Measurements from ENCODE around the gene ST8SIA6. TPM values are rescaled to one million over a fixed set of nuclear protein-coding genes. Genes with fewer than 3 reads are reported as not detected.
"Not testable (repeated sequence)": the region's sequence is repeated elsewhere in the genome, so short reads cannot be mapped to it uniquely, and the experiment has no call there.

ST8SIA6 gene
- total RNA-seq, 2 donors from 2014 or later, result 0.19 to 1.5 TPM

- peaks cover 21 to 28% of the 10 kb centered on the region in 2 donors for H3K4me1 Mint-ChIP-seq (ENCODE audit: low read depth in 2 of 2)
- peaks cover 18% of the 10 kb centered on the region for H3K36me3 Mint-ChIP-seq
- H3K27me3 Mint-ChIP-seq, result no peaks in the 10 kb centered on the region
- H3K27ac Mint-ChIP-seq, result peak overlapping the region in 1 of 2 donors; percentile 69
- no peak for DNase-seq (ENCODE audit: low spot score)
- no peaks in the 10 kb centered on the region for H3K9me3 Mint-ChIP-seq
- no peak for ATAC-seq
- peak overlapping the region; percentile 87 for H3K4me3 Mint-ChIP-seq
Measured at GRCh38 chr10:17452060-17452841, 2.1 kb downstream of the ST8SIA6 start.

GRCh38 chr10:17450024-17450423 lies 4.4 kb downstream of the ST8SIA6 start:
- H3K27me3 Mint-ChIP-seq, result no peaks in the 10 kb centered on the region
- H3K36me3 Mint-ChIP-seq, result peaks cover 23% of the 10 kb centered on the region
- ATAC-seq (no peak), DNase-seq (ENCODE audit: low spot score) (no peak)
- H3K4me3 Mint-ChIP-seq, result no peak overlapping the region
- peaks cover 20 to 43% of the 10 kb centered on the region in 2 donors for H3K4me1 Mint-ChIP-seq (ENCODE audit: low read depth in 2 of 2)
- H3K9me3 Mint-ChIP-seq, result no peaks in the 10 kb centered on the region
- no peak overlapping the region for H3K27ac Mint-ChIP-seq

- H3K9me3 Mint-ChIP-seq, result no peaks in the 10 kb centered on the region
- peak overlapping the region; percentile 88 for H3K4me3 Mint-ChIP-seq
- DNase-seq (ENCODE audit: low spot score) (no peak), ATAC-seq (no peak)
- H3K36me3 Mint-ChIP-seq, result peaks cover 23% of the 10 kb centered on the region
- no peaks in the 10 kb centered on the region for H3K27me3 Mint-ChIP-seq
- peaks cover 20 to 45% of the 10 kb centered on the region in 2 donors for H3K4me1 Mint-ChIP-seq (ENCODE audit: low read depth in 2 of 2)
- peak overlapping the region; percentile 31 to 79 for H3K27ac Mint-ChIP-seq
Measured at GRCh38 chr10:17445400-17445998, 8.9 kb downstream of the ST8SIA6 start.

- DNase-seq (ENCODE audit: low spot score) (no peak), ATAC-seq (no peak)
- Mint-ChIP-seq H3K36me3 (peaks cover 13% of the 10 kb centered on the region), H3K4me1 (ENCODE audit: low read depth in 2 of 2) (peaks cover 20 to 44% of the 10 kb centered on the region in 2 donors), H3K27ac (peak overlapping the region; percentile 31 to 79), H3K9me3 (no peaks in the 10 kb centered on the region), H3K4me3 (peak overlapping the region; percentile 88), H3K27me3 (no peaks in the 10 kb centered on the region)
Measured at GRCh38 chr10:17444388-17444714, 10.0 kb downstream of the ST8SIA6 start.

GRCh38 chr10:17443707-17444387 lies 10.5 kb downstream of the ST8SIA6 start:
- Mint-ChIP-seq H3K27ac (peak overlapping the region; percentile 31 to 79), H3K36me3 (peaks cover 11% of the 10 kb centered on the region), H3K4me1 (ENCODE audit: low read depth in 2 of 2) (peaks cover 21 to 48% of the 10 kb centered on the region in 2 donors), H3K9me3 (no peaks in the 10 kb centered on the region), H3K4me3 (peak overlapping the region; percentile 88), H3K27me3 (no peaks in the 10 kb centered on the region)
- DNase-seq (ENCODE audit: low spot score), result no peak
- peak; percentile 92 to 98 for ATAC-seq

- peaks cover 6 to 23% of the 10 kb centered on the region in 2 donors for H3K4me1 Mint-ChIP-seq (ENCODE audit: low read depth in 2 of 2)
Measured at GRCh38 chr10:17438583-17438982, 15.8 kb downstream of the ST8SIA6 start.

GRCh38 chr10:17436578-17436977 lies 17.8 kb downstream of the ST8SIA6 start:
- ATAC-seq; H3K27me3 Mint-ChIP-seq; H3K27ac Mint-ChIP-seq; H3K9me3 Mint-ChIP-seq; H3K4me3 Mint-ChIP-seq; DNase-seq (ENCODE audit: low spot score); H3K36me3 Mint-ChIP-seq: not testable (repeated sequence)
- peaks cover 11 to 21% of the 10 kb centered on the region in 2 donors for H3K4me1 Mint-ChIP-seq (ENCODE audit: low read depth in 2 of 2)

More at GRCh38 chr10:17438583-17438982, 15.8 kb downstream of the ST8SIA6 start:
- ATAC-seq, result no peak
- H3K27ac Mint-ChIP-seq, result peak overlapping the region; percentile 39 to 73
- no peak overlapping the region for H3K4me3 Mint-ChIP-seq
- no peaks in the 10 kb centered on the region for H3K36me3 Mint-ChIP-seq
- DNase-seq (ENCODE audit: low spot score), result no peak
- H3K27me3 Mint-ChIP-seq, result no peaks in the 10 kb centered on the region
- no peaks in the 10 kb centered on the region for H3K9me3 Mint-ChIP-seq

- ATAC-seq, result no peak
- peaks cover 16 to 26% of the 10 kb centered on the region in 2 donors for H3K4me1 Mint-ChIP-seq (ENCODE audit: low read depth in 2 of 2)
- H3K4me3 Mint-ChIP-seq, result no peak overlapping the region
- no peaks in the 10 kb centered on the region for H3K36me3 Mint-ChIP-seq
- no peaks in the 10 kb centered on the region for H3K9me3 Mint-ChIP-seq
- H3K27ac Mint-ChIP-seq, result no peak overlapping the region
- H3K27me3 Mint-ChIP-seq, result no peaks in the 10 kb centered on the region
- DNase-seq (ENCODE audit: low spot score), result no peak
Measured at GRCh38 chr10:17435953-17436352, 18.4 kb downstream of the ST8SIA6 start.

GRCh38 chr10:17435187-17435586 lies 19.2 kb downstream of the ST8SIA6 start:
- no peak overlapping the region for H3K27ac Mint-ChIP-seq
- H3K4me3 Mint-ChIP-seq, result no peak overlapping the region
- ATAC-seq (no peak), DNase-seq (ENCODE audit: low spot score) (no peak)
- H3K27me3 Mint-ChIP-seq, result no peaks in the 10 kb centered on the region
- no peaks in the 10 kb centered on the region for H3K36me3 Mint-ChIP-seq
- no peaks in the 10 kb centered on the region for H3K9me3 Mint-ChIP-seq
- H3K4me1 Mint-ChIP-seq (ENCODE audit: low read depth in 2 of 2), result peaks cover 24 to 34% of the 10 kb centered on the region in 2 donors

GRCh38 chr10:17432723-17433122 lies 21.7 kb downstream of the ST8SIA6 start:
- no peaks in the 10 kb centered on the region for H3K36me3 Mint-ChIP-seq
- H3K4me1 Mint-ChIP-seq (ENCODE audit: low read depth in 2 of 2), result peaks cover 42 to 44% of the 10 kb centered on the region in 2 donors
- no peaks in the 10 kb centered on the region for H3K27me3 Mint-ChIP-seq
- ATAC-seq (no peak), DNase-seq (ENCODE audit: low spot score) (no peak)
- no peak overlapping the region for H3K4me3 Mint-ChIP-seq
- no peak overlapping the region for H3K27ac Mint-ChIP-seq
- H3K9me3 Mint-ChIP-seq, result no peaks in the 10 kb centered on the region

GRCh38 chr10:17431871-17432311 lies 22.5 kb downstream of the ST8SIA6 start:
- Mint-ChIP-seq H3K4me1 (ENCODE audit: low read depth in 2 of 2) (peaks cover 49 to 52% of the 10 kb centered on the region in 2 donors), H3K36me3 (no peaks in the 10 kb centered on the region), H3K4me3 (peak overlapping the region; percentile 85), H3K27me3 (no peaks in the 10 kb centered on the region), H3K9me3 (no peaks in the 10 kb centered on the region), H3K27ac (peak overlapping the region; percentile 75)
- no peak for ATAC-seq
- DNase-seq (ENCODE audit: low spot score), result no peak

GRCh38 chr10:17430647-17431355 lies 23.6 kb downstream of the ST8SIA6 start:
- peak in 1 of 2 donors; percentile 65 for ATAC-seq

GRCh38 chr10:17429490-17429889 lies 24.9 kb downstream of the ST8SIA6 start:
- no peak for ATAC-seq
- H3K4me3 Mint-ChIP-seq, result peak overlapping the region; percentile 85
- no peaks in the 10 kb centered on the region for H3K9me3 Mint-ChIP-seq
- peaks cover 63 to 69% of the 10 kb centered on the region in 2 donors for H3K4me1 Mint-ChIP-seq (ENCODE audit: low read depth in 2 of 2)
- no peaks in the 10 kb centered on the region for H3K36me3 Mint-ChIP-seq
- peak overlapping the region; percentile 75 for H3K27ac Mint-ChIP-seq
- DNase-seq (ENCODE audit: low spot score), result no peak
- no peaks in the 10 kb centered on the region for H3K27me3 Mint-ChIP-seq

More at GRCh38 chr10:17430647-17431355, 23.6 kb downstream of the ST8SIA6 start:
- Mint-ChIP-seq H3K27me3 (no peaks in the 10 kb centered on the region), H3K9me3 (no peaks in the 10 kb centered on the region), H3K4me1 (ENCODE audit: low read depth in 2 of 2) (peaks cover 55 to 60% of the 10 kb centered on the region in 2 donors), H3K36me3 (no peaks in the 10 kb centered on the region), H3K27ac (peak overlapping the region; percentile 75), H3K4me3 (peak overlapping the region; percentile 85)
- peak; percentile 72 for DNase-seq (ENCODE audit: low spot score)
